SK-N-SH (cell line): ENCODE data around the gene STYXL2. TPM values are rescaled to one million over a fixed set of nuclear protein-coding genes. Genes with fewer than 3 reads are reported as not detected.

Source experiments
- CTCF ChIA-PET: fragments of 300-600, 350-600 bp; formaldehyde crosslinking; extraction: SDS; loops from one replicate; lab custom pipeline; 2021; lab: Yijun Ruan, JAX
- POLR2A ChIA-PET: fragments of 350-600 bp; sonication (Branson Sonifier 250); formaldehyde crosslinking; extraction: SDS; loops from one replicate; lab custom pipeline; 2020; ENCODE audit warnings: antibody characterized with exemption, inconsistent platforms; lab: Yijun Ruan, JAX
- DNase-seq: peaks from one replicate; pipeline ENCODE4 v3.0.0; 2012
- H2AFZ ChIP-seq: fragments of 200-600 bp; sonication (generic); 2 replicates; pipeline ENCODE4 v1.8.1; 2016; ENCODE audit warnings: antibody characterized with exemption, mild to moderate bottlenecking, low read depth
- H3F3A ChIP-seq: fragments of 200-600 bp; sonication (generic); replicated peaks from 2 replicates; pipeline ENCODE3; 2016; ENCODE audit warnings: antibody characterized with exemption, mild to moderate bottlenecking; ENCODE audit not compliant: insufficient read depth
- H3K27ac ChIP-seq, 2 experiments: fragments of 200-500 bp in 1 of 2; fragments of 200-600 bp in 1 of 2; sonication (Bioruptor generic) in 1 of 2; sonication (generic), shearing (Covaris generic) in 1 of 2; 2 replicates each; pipeline versions ENCODE4 v1.5.1 to v1.6.1; 2014 to 2016; ENCODE audit warnings: low read depth in 2 of 2, inconsistent platforms in 1 of 2, low read length in 1 of 2, mild to moderate bottlenecking in 1 of 2, mixed read lengths in 1 of 2
- H3K27me3 ChIP-seq: fragments of 200-600 bp; sonication (generic), shearing (Covaris generic); 2 replicates; pipeline ENCODE4 v1.6.1; 2016; ENCODE audit warnings: mixed run types; ENCODE audit not compliant: insufficient read depth
- H3K36me3 ChIP-seq, 2 experiments: fragments of 200-500 bp in 1 of 2; fragments of 200-600 bp in 1 of 2; sonication (Bioruptor generic) in 1 of 2; sonication (generic) in 1 of 2; replicated peaks in 1 of 2; 2 replicates each; pipeline versions ENCODE3 to v1.5.1; 2014 to 2016; ENCODE audit warnings: low read length in 1 of 2, mild to moderate bottlenecking in 1 of 2; ENCODE audit not compliant: insufficient read depth in 2 of 2, control insufficient read depth in 1 of 2
- H3K4me1 ChIP-seq, 2 experiments: fragments of 200-500 bp in 1 of 2; fragments of 200-600 bp in 1 of 2; sonication (Bioruptor generic) in 1 of 2; sonication (generic), shearing (Covaris generic) in 1 of 2; 2 replicates each; pipeline versions ENCODE4 v1.5.1 to v1.6.1; 2014 to 2016; ENCODE audit warnings: low read depth in 1 of 2, low read length in 1 of 2, mixed run types in 1 of 2; ENCODE audit not compliant: insufficient read depth in 2 of 2, control insufficient read depth in 1 of 2
- H3K4me2 ChIP-seq: fragments of 200-600 bp; sonication (generic), shearing (Covaris generic); 2 replicates; pipeline ENCODE4 v1.6.1; 2017; ENCODE audit warnings: mixed run types
- H3K4me3 ChIP-seq, 2 experiments: fragments of 200-500 bp in 1 of 2; fragments of 200-600 bp in 1 of 2; sonication (Bioruptor generic) in 1 of 2; sonication (generic), shearing (Covaris generic) in 1 of 2; 2 replicates each; pipeline versions ENCODE4 v1.5.1 to v1.8.1; 2014 to 2016; ENCODE audit warnings: low read depth in 2 of 2, inconsistent platforms in 1 of 2, low read length in 1 of 2, mild to moderate bottlenecking in 1 of 2, mixed read lengths in 1 of 2, moderate library complexity in 1 of 2
- H3K79me2 ChIP-seq: fragments of 200-600 bp; sonication (generic); 2 replicates; pipeline ENCODE4 v1.8.1; 2017; ENCODE audit warnings: mild to moderate bottlenecking; ENCODE audit not compliant: insufficient read depth
- H3K9ac ChIP-seq: fragments of 200-600 bp; sonication (generic); 2 replicates; pipeline ENCODE4 v1.6.1; 2017; ENCODE audit warnings: mixed run types
- H3K9me2 ChIP-seq: fragments of 200-600 bp; sonication (generic); 2 replicates; pipeline ENCODE4 v1.6.1; 2017; ENCODE audit warnings: mixed run types
- H3K9me3 ChIP-seq: fragments of 200-600 bp; sonication (generic); 2 replicates; pipeline ENCODE4 v1.6.1; 2017; ENCODE audit warnings: mixed run types, mild to moderate bottlenecking, moderate library complexity
- H4K20me1 ChIP-seq: fragments of 200-600 bp; sonication (generic); 2 replicates; pipeline ENCODE4 v1.6.1; 2017; ENCODE audit warnings: mild to moderate bottlenecking, mixed run types; ENCODE audit not compliant: insufficient read depth
- EP300 ChIP-seq, 2 experiments: IDR thresholded peaks; 2 replicates each; pipeline versions ENCODE4 v1.4.0 to v1.6.1; 2012; ENCODE audit warnings: borderline replicate concordance in 1 of 2, low read depth in 1 of 2, low read length in 1 of 2
- FOSL2 ChIP-seq: IDR thresholded peaks from 2 replicates; pipeline ENCODE4 v1.4.0; 2012; ENCODE audit warnings: low read depth, mild to moderate bottlenecking, moderate library complexity, borderline replicate concordance
- JUND ChIP-seq: IDR thresholded peaks from 2 replicates; pipeline ENCODE4 v1.4.0; 2012
- MEF2A ChIP-seq: IDR thresholded peaks from 2 replicates; pipeline ENCODE4 v1.4.0; 2012; ENCODE audit warnings: low read depth, borderline replicate concordance
- NFIC ChIP-seq: IDR thresholded peaks from 2 replicates; pipeline ENCODE4 v1.4.0; 2012; ENCODE audit warnings: borderline replicate concordance
- POLR2AphosphoS5 ChIP-seq: IDR thresholded peaks from 2 replicates; pipeline ENCODE4 v1.6.1; 2012; ENCODE audit warnings: low read depth, low read length
- REST ChIP-seq: IDR thresholded peaks from 2 replicates; pipeline ENCODE4 v1.6.1; 2012; ENCODE audit warnings: mild to moderate bottlenecking, low read depth, low read length, moderate library complexity
- RFX5 ChIP-seq: IDR thresholded peaks from 2 replicates; pipeline ENCODE4 v1.6.1; 2012; ENCODE audit warnings: mild to moderate bottlenecking, improper control_type of control experiment, low read length
- TCF12 ChIP-seq: IDR thresholded peaks from 2 replicates; pipeline ENCODE4 v1.4.0; 2012
- USF1 ChIP-seq: IDR thresholded peaks from 2 replicates; pipeline ENCODE4 v1.4.0; 2012; ENCODE audit warnings: low read depth, borderline replicate concordance
- WGBS: methylation state at CpG from one replicate; pipeline ENCODE4 v1.1.6; 2017; ENCODE audit warnings: low lambda C conversion rate; 5-methylcytosine and 5-hydroxymethylcytosine counted together
- polyA plus RNA-seq, 3 experiments: library from polyadenylated mRNA; depleted of rRNA; stranded (reverse); fragments of >200 nt; gene quantifications; 2 replicates each; pipeline ENCODE4 v1.2.3, GENCODE V29; 2012
- TF ChIP-seq, protein P1 (sequence below): fragments of 200-600 bp; sonication (generic); IDR thresholded peaks from 2 replicates; pipeline ENCODE4 v1.6.1; 2017; ENCODE audit warnings: antibody characterized with exemption, mild to moderate bottlenecking, moderate library complexity
- TF ChIP-seq, protein P2 (sequence below): fragments of 150-350 bp; IDR thresholded peaks from 2 replicates; pipeline ENCODE4 v1.6.1; 2016; ENCODE audit warnings: mild to moderate bottlenecking, low read depth, low read length
- TF ChIP-seq, protein P3 (sequence below): IDR thresholded peaks from 2 replicates; pipeline ENCODE4 v1.4.0; 2012; ENCODE audit warnings: low read depth, borderline replicate concordance

The STYXL2 gene
- polyA plus RNA-seq, 1 of the 3 experiments (the other 2 are of a cell fraction): not detected

GRCh38 chr1:167084757-167085156, 9.1 kb upstream of the STYXL2 start:
- Histone ChIP-seq H3K4me3 (no peak overlapping the region), H3K4me1 (peaks cover 0 to 11% of the 10 kb centered on the region in 2 experiments; a peak in 1 of 4 replicates), H3K27ac (no peak overlapping the region), H3K9me3 (no peaks in the 10 kb centered on the region), H3K79me2 (no peaks in the 10 kb centered on the region), H3K4me2 (no peak overlapping the region), H4K20me1 (no peaks in the 10 kb centered on the region), H3K9ac (no peak overlapping the region), H3F3A (no peaks in the 10 kb centered on the region), H3K27me3 (no peaks in the 10 kb centered on the region; the same call in 1 of the 2 replicates), H2AFZ (no peak overlapping the region), H3K36me3 (no peaks in the 10 kb centered on the region), H3K9me2 (no peaks in the 10 kb centered on the region)
- CTCF ChIA-PET: interaction anchor here (1.5 kb wide), 1 partner anchor 22 kb away, joined by 5 read pairs; no protein-coding TSS in a partner anchor
- TF ChIP-seq REST (no peak), JUND (no peak), USF1 (no peak), MEF2A (no peak), RFX5 (no peak), POLR2AphosphoS5 (no peak), EP300 (IDR thresholded peaks at IDR 0.05; ENCODE audit: borderline replicate concordance in 1 of 2, low read depth in 1 of 2, low read length in 1 of 2) (no peak)
- TF ChIP-seq, protein P1, sequence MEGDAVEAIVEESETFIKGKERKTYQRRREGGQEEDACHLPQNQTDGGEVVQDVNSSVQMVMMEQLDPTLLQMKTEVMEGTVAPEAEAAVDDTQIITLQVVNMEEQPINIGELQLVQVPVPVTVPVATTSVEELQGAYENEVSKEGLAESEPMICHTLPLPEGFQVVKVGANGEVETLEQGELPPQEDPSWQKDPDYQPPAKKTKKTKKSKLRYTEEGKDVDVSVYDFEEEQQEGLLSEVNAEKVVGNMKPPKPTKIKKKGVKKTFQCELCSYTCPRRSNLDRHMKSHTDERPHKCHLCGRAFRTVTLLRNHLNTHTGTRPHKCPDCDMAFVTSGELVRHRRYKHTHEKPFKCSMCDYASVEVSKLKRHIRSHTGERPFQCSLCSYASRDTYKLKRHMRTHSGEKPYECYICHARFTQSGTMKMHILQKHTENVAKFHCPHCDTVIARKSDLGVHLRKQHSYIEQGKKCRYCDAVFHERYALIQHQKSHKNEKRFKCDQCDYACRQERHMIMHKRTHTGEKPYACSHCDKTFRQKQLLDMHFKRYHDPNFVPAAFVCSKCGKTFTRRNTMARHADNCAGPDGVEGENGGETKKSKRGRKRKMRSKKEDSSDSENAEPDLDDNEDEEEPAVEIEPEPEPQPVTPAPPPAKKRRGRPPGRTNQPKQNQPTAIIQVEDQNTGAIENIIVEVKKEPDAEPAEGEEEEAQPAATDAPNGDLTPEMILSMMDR: no peak
- POLR2A ChIA-PET: no interaction called here
- DNase-seq: no peak

GRCh38 chr1:167086033-167086432, 7.8 kb upstream of the STYXL2 start:
- H3K27ac ChIP-seq: no peak overlapping the region
- no peak overlapping the region for H3K4me3 ChIP-seq
- ChIA-PET CTCF (interaction anchor here (0.6 to 1.9 kb wide), 3 partner anchors 27 to 176 kb away, joined by 3 to 5 read pairs (median 4); no protein-coding TSS in a partner anchor), POLR2A (no interaction called here)
- DNase-seq: no peak
- 36% methylated on average over 2 of the region's 7 CpGs for WGBS
- H3K4me1 ChIP-seq: peaks cover 0 to 11% of the 10 kb centered on the region in 2 experiments; a peak in 1 of 4 replicates
- H3K36me3 ChIP-seq: no peaks in the 10 kb centered on the region
- H3K79me2 ChIP-seq: no peaks in the 10 kb centered on the region
- H2AFZ ChIP-seq: no peak overlapping the region
- H3K9me3 ChIP-seq: no peaks in the 10 kb centered on the region
- no peak overlapping the region for H3K9ac ChIP-seq
- no peaks in the 10 kb centered on the region for H3F3A ChIP-seq
- TF ChIP-seq, protein P2, sequence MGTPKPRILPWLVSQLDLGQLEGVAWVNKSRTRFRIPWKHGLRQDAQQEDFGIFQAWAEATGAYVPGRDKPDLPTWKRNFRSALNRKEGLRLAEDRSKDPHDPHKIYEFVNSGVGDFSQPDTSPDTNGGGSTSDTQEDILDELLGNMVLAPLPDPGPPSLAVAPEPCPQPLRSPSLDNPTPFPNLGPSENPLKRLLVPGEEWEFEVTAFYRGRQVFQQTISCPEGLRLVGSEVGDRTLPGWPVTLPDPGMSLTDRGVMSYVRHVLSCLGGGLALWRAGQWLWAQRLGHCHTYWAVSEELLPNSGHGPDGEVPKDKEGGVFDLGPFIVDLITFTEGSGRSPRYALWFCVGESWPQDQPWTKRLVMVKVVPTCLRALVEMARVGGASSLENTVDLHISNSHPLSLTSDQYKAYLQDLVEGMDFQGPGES: no peak
- TF ChIP-seq, protein P3, sequence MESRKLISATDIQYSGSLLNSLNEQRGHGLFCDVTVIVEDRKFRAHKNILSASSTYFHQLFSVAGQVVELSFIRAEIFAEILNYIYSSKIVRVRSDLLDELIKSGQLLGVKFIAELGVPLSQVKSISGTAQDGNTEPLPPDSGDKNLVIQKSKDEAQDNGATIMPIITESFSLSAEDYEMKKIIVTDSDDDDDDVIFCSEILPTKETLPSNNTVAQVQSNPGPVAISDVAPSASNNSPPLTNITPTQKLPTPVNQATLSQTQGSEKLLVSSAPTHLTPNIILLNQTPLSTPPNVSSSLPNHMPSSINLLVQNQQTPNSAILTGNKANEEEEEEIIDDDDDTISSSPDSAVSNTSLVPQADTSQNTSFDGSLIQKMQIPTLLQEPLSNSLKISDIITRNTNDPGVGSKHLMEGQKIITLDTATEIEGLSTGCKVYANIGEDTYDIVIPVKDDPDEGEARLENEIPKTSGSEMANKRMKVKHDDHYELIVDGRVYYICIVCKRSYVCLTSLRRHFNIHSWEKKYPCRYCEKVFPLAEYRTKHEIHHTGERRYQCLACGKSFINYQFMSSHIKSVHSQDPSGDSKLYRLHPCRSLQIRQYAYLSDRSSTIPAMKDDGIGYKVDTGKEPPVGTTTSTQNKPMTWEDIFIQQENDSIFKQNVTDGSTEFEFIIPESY: no peak
- TF ChIP-seq NFIC (no peak), FOSL2 (no peak), TCF12 (no peak)
- TF ChIP-seq, protein P1: no peak
- H3K4me2 ChIP-seq: no peak overlapping the region
- H3K27me3 ChIP-seq: no peaks in the 10 kb centered on the region; the same call in 1 of the 2 replicates
- no peaks in the 10 kb centered on the region for H4K20me1 ChIP-seq
- H3K9me2 ChIP-seq: no peaks in the 10 kb centered on the region
